Lower lobe of right lung (tissue), 2 donors: Measurements from ENCODE around the gene D2HGDH. TPM values are rescaled to one million over a fixed set of nuclear protein-coding genes. Genes with fewer than 3 reads are reported as not detected.

Source experiments
- ATAC-seq, 2 donors: fragments of 200-7000 bp; cut with Tn5 transposase; one replicate each; pipeline ENCODE4 v1.9.1; 2020 to 2022; ENCODE audit warnings: mild to moderate bottlenecking in 2 of 2, moderate library complexity in 2 of 2
- DNase-seq: peaks from one replicate; pipeline ENCODE4 v3.0.0-alpha.2; 2020
- H3K27ac ChIP-seq: fragments of 200-600 bp; one replicate; pipeline ENCODE4 v1.8.0; 2022
- H3K27me3 ChIP-seq: fragments of 200-600 bp; one replicate; pipeline ENCODE4 v1.8.0; 2022; ENCODE audit warnings: low read depth
- H3K36me3 ChIP-seq: fragments of 200-600 bp; one replicate; pipeline ENCODE4 v1.8.0; 2022; ENCODE audit warnings: mild to moderate bottlenecking
- H3K4me1 ChIP-seq: fragments of 200-600 bp; one replicate; pipeline ENCODE4 v1.8.0; 2022
- H3K4me3 ChIP-seq: fragments of 200-600 bp; one replicate; pipeline ENCODE4 v1.8.0; 2022; ENCODE audit warnings: mild to moderate bottlenecking
- H3K9me3 ChIP-seq: fragments of 200-600 bp; one replicate; pipeline ENCODE4 v1.8.0; 2022
- intact Hi-C: fragments of 100-400 bp; cut with DNase I; formaldehyde crosslinking; loops from one replicate; pipeline ENCODE4 v1.11.0; 2022
- total RNA-seq: library from RNA; stranded (reverse); fragmentation: NEBNext Ultra II Directional; extraction: Animal tissue kit (Norgen Biotek cat#: 25700); gene quantifications from one replicate; pipeline ENCODE4 v1.2.1, GENCODE V29; 2021
- TF ChIP-seq, protein P1 (sequence below): fragments of 200-600 bp; IDR thresholded peaks from one replicate; pipeline ENCODE4 v1.8.0; 2022; ENCODE audit warnings: antibody characterized with exemption, mild to moderate bottlenecking
- donor health status: DM: no; HTN: yes; CAD: no; lungs with severe emphysema.

D2HGDH gene
- total RNA-seq, 1 donor from 2014 or later, result 29.4 TPM

GRCh38 chr2:241762321-241762932, 28.0 kb downstream of the D2HGDH start:
- Histone ChIP-seq H3K4me3 (no peak overlapping the region), H3K36me3 (peaks cover 13% of the 10 kb centered on the region), H3K9me3 (no peaks in the 10 kb centered on the region), H3K27ac (no peak overlapping the region), H3K4me1 (no peaks in the 10 kb centered on the region), H3K27me3 (no peaks in the 10 kb centered on the region)
- DNase-seq (no peak), ATAC-seq (peak in 1 of 2 donors; percentile 34)
- intact Hi-C loops, result no loop called here
- TF ChIP-seq, protein P1, sequence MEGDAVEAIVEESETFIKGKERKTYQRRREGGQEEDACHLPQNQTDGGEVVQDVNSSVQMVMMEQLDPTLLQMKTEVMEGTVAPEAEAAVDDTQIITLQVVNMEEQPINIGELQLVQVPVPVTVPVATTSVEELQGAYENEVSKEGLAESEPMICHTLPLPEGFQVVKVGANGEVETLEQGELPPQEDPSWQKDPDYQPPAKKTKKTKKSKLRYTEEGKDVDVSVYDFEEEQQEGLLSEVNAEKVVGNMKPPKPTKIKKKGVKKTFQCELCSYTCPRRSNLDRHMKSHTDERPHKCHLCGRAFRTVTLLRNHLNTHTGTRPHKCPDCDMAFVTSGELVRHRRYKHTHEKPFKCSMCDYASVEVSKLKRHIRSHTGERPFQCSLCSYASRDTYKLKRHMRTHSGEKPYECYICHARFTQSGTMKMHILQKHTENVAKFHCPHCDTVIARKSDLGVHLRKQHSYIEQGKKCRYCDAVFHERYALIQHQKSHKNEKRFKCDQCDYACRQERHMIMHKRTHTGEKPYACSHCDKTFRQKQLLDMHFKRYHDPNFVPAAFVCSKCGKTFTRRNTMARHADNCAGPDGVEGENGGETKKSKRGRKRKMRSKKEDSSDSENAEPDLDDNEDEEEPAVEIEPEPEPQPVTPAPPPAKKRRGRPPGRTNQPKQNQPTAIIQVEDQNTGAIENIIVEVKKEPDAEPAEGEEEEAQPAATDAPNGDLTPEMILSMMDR, result no peak

DNA sequence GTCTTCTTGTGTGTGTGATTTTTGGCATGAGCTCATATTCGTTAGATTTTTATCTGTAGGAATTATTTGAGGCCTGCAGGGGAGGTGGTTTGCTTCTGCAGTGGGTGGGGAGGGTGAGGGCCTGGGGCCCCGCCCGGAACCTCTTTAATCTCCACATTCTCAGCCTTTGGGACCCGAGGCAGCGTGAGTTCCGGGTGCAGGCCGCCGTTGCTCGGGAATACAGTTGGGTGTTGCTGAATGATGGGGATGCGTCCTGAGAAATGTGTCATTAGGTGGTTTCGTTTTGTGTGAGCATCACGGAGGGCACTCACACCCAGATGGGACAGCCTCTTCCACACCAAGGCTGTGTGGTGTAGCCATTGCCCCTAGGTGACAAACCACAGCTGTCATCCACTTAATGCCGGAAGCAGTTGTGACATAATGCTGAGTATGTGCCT, 28.5 kb downstream of the D2HGDH start:
- intact Hi-C loops, result no loop called here
- Histone ChIP-seq H3K27me3 (no peaks in the 10 kb centered on the region), H3K4me1 (no peaks in the 10 kb centered on the region), H3K36me3 (peaks cover 9% of the 10 kb centered on the region), H3K9me3 (no peaks in the 10 kb centered on the region), H3K27ac (no peak overlapping the region), H3K4me3 (no peak overlapping the region)
- TF ChIP-seq, protein P1, result no peak
- DNase-seq (no peak), ATAC-seq (peak; percentile 66 to 79)

DNA sequence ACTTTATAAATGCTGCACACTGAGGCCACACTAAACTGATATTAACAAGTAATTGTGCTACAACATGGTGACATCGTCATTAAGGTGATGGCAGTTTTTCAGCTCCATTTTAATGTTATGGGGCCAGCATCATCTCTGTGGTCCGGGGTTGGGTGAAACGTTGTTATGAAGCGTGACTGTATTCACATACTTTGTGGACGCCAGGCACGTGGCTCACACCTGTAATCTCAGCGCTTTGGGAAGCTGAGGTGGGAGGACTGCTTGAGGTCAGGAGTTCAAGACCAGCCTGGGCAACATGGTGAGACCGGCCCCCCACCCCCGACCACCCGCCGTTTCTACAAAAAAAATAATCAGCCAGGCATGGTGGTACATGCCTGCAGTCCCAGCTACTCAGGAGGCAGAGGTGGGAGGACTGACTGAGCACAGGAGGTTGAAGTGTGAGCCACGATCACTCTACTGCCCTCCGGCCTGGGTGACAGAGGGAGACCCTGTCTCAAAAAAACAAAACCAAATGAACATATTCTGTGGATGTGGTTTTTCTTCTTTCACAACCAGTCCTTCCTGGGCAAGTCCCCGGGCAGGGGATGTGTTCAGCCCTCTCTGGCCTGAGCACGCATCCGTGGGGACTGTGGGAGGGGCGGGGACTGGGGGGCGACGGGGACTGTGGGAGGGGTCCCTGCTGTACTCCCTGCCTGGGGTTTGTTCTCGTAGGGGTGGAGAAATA, 29.3 kb downstream of the D2HGDH start:
- TF ChIP-seq, protein P1, result no peak
- Histone ChIP-seq H3K4me1 (no peaks in the 10 kb centered on the region), H3K27ac (no peak overlapping the region), H3K4me3 (no peak overlapping the region), H3K36me3 (peaks cover 9% of the 10 kb centered on the region), H3K27me3 (no peaks in the 10 kb centered on the region), H3K9me3 (no peaks in the 10 kb centered on the region)
- DNase-seq (no peak), ATAC-seq (peak; percentile 9 to 12)
- intact Hi-C loops, result no loop called here

- Histone ChIP-seq H3K9me3 (no peaks in the 10 kb centered on the region), H3K4me3 (no peak overlapping the region), H3K36me3 (peaks cover 4% of the 10 kb centered on the region), H3K27ac (no peak overlapping the region), H3K27me3 (no peaks in the 10 kb centered on the region), H3K4me1 (no peaks in the 10 kb centered on the region)
- intact Hi-C loops, result no loop called here
- no peak for ATAC-seq
- TF ChIP-seq, protein P1, result no peak
- DNase-seq, result no peak
These were observed 30.1 kb downstream of the D2HGDH start for GRCh38 chr2:241764275-241765241.

- peaks cover 5% of the 10 kb centered on the region for H3K4me1 ChIP-seq
- TF ChIP-seq, protein P1, result no peak
- H3K36me3 ChIP-seq, result no peaks in the 10 kb centered on the region
- DNase-seq, result no peak
- H3K9me3 ChIP-seq, result no peaks in the 10 kb centered on the region
- H3K27me3 ChIP-seq, result peaks cover 6% of the 10 kb centered on the region
- intact Hi-C loops, result no loop called here
- H3K4me3 ChIP-seq, result no peak overlapping the region
- ATAC-seq, result no peak
- H3K27ac ChIP-seq, result no peak overlapping the region
These were observed 33.2 kb downstream of the D2HGDH start for GRCh38 chr2:241767464-241768250.
